ENCODE results near the gene TADA2B. TPM values are rescaled to one million over a fixed set of nuclear protein-coding genes. Genes with fewer than 3 reads are reported as not detected.

The TADA2B gene
- total and polyA plus RNA-seq, 2 of the 4 experiments (the other 2 are of a cell fraction) = 6.1 to 8.6 TPM

- peaks cover 6% of the 10 kb centered on the region; the same call in 1 of the 2 replicates for H3K4me1 ChIP-seq (ENCODE audit: control insufficient read depth, insufficient read depth, low read length)
- peak overlapping the region; percentile 27; the same call in 1 of the 2 replicates for H3K27ac ChIP-seq (ENCODE audit: insufficient read depth, low read length)
- peak overlapping the region; percentile 88 for H2AFZ ChIP-seq (replicated peaks; ENCODE audit: low read length, poor library complexity)
- H3K56ac ChIP-seq (ENCODE audit: extremely low read depth, insufficient read depth, low read length) = no peak overlapping the region
- H2AK9ac ChIP-seq (replicated peaks; ENCODE audit: low read depth, low read length, poor library complexity) = peak overlapping the region; percentile 53
- H3K18ac ChIP-seq (ENCODE audit: low read depth, low read length) = peak overlapping the region; percentile 46; the same call in 1 of the 2 replicates
- DNase-seq (peak; percentile 35), ATAC-seq (ENCODE audit: low read depth) (peak; percentile 96)
- no peaks in the 10 kb centered on the region for H3K9me3 ChIP-seq (ENCODE audit: control insufficient read depth, insufficient read depth, low read length)
- ChIA-PET POLR2A (ENCODE audit: unreplicated experiment) (no interaction called here), CTCF (interaction anchor here (0.7 to 1.2 kb wide), 4 partner anchors 9 to 849 kb away, joined by 3 read pairs; no protein-coding TSS in a partner anchor)
- H3K4me2 ChIP-seq (ENCODE audit: low read depth, low read length) = peak overlapping the region; percentile 93
- H4K91ac ChIP-seq (ENCODE audit: insufficient read depth, low read depth, low read length) = 0 out of 2 replicates have a peak overlapping the region, but pooled peaks have one; percentile 36
- H3K36me3 ChIP-seq (ENCODE audit: control insufficient read depth, insufficient read depth, low read length) = no peaks in the 10 kb centered on the region
- peak overlapping the region; percentile 73 for H3K9ac ChIP-seq (ENCODE audit: low read depth, low read length)
- H2AK5ac ChIP-seq (ENCODE audit: low read depth, low read length) = peak overlapping the region; percentile 18; the same call in 1 of the 2 replicates
- TF ChIP-seq MAZ (IDR thresholded peaks at IDR 0.05; ENCODE audit: borderline replicate concordance, low read depth, low read length) (no peak), MXI1 (IDR thresholded peaks at IDR 0.05; ENCODE audit: borderline replicate concordance, low read depth, low read length) (no peak), MAFK (IDR thresholded peaks at IDR 0.05; ENCODE audit: low read depth, low read length) (no peak), NFE2L2 (IDR thresholded peaks at IDR 0.05; ENCODE audit: low read depth, low read length) (no peak), RCOR1 (IDR thresholded peaks at IDR 0.05; ENCODE audit: insufficient replicate concordance, low read length) (no peak), RFX5 (IDR thresholded peaks at IDR 0.05; ENCODE audit: low read depth, low read length) (no peak), BHLHE40 (IDR thresholded peaks at IDR 0.05; ENCODE audit: low read depth, low read length) (no peak), CHD1 (IDR thresholded peaks at IDR 0.05; ENCODE audit: low read depth, low read length) (no peak), CEBPB (IDR thresholded peaks at IDR 0.05; ENCODE audit: low read depth, low read length) (no peak), CTCF (conservative IDR thresholded peaks at IDR 0.05; ENCODE audit: low read depth, low read length) (no peak), RAD21 (IDR thresholded peaks at IDR 0.05; ENCODE audit: low read length) (no peak)
- TF ChIP-seq, protein P1, sequence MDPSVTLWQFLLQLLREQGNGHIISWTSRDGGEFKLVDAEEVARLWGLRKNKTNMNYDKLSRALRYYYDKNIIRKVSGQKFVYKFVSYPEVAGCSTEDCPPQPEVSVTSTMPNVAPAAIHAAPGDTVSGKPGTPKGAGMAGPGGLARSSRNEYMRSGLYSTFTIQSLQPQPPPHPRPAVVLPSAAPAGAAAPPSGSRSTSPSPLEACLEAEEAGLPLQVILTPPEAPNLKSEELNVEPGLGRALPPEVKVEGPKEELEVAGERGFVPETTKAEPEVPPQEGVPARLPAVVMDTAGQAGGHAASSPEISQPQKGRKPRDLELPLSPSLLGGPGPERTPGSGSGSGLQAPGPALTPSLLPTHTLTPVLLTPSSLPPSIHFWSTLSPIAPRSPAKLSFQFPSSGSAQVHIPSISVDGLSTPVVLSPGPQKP (IDR thresholded peaks at IDR 0.05; ENCODE audit: borderline replicate concordance, low read depth, low read length) = no peak
- no peak overlapping the region for H2BK120ac ChIP-seq (ENCODE audit: low read depth, low read length)
- H2BK5ac ChIP-seq (ENCODE audit: low read depth, low read length, poor library complexity, severe bottlenecking) = no peak overlapping the region
- H3K4me3 ChIP-seq (ENCODE audit: insufficient read depth, low read depth, low read length) = peak overlapping the region; percentile 81
- BruUV-seq (replicated peaks) = no TSS peak
- peak overlapping the region; percentile 12; the same call in 1 of the 2 replicates for H3K14ac ChIP-seq (replicated peaks; ENCODE audit: low read depth, low read length)
- peaks cover 4% of the 10 kb centered on the region; the same call in 1 of the 2 replicates for H4K20me1 ChIP-seq (ENCODE audit: insufficient read depth, low read length)
- 0 out of 2 replicates have a peak overlapping the region, but pooled peaks have one; percentile 56 for H3K4ac ChIP-seq (ENCODE audit: low read depth, low read length)
- H3K27me3 ChIP-seq (ENCODE audit: control insufficient read depth, insufficient read depth, low read length) = peaks cover 12% of the 10 kb centered on the region
- peak overlapping the region; percentile 57 to 71 for H4K8ac ChIP-seq (ENCODE audit: low read depth in 2 of 2, low read length in 2 of 2)
- no peaks in the 10 kb centered on the region for H3K79me1 ChIP-seq (ENCODE audit: low read depth in 1 of 2, low read length in 2 of 2)
- H4K5ac ChIP-seq (ENCODE audit: low read depth, low read length) = no peak overlapping the region; the same call in 1 of the 2 replicates
- intact Hi-C loops (cut with micrococcal nuclease) = loop anchor here (1.0 to 5.0 kb wide), 2 partner anchors 22 to 89 kb away; partner anchors contain the start of gene SORCS2
- H2BK20ac ChIP-seq (ENCODE audit: low read depth, low read length) = no peak overlapping the region
- dilution Hi-C loops (cut with HindIII; ENCODE audit: low sequenced_read_pairs, unreplicated experiment) = no loop called here
- H2BK15ac ChIP-seq (ENCODE audit: low read depth, low read length) = no peak overlapping the region
- H3K9me1 ChIP-seq (ENCODE audit: insufficient read depth, low read length) = peaks cover 7% of the 10 kb centered on the region; the same call in 1 of the 2 replicates
- 0% methylated on average over 6 of the region's 35 CpGs; no CpG with 5 or more reads in 1 of the 2 experiments for WGBS, 2 experiments (ENCODE audit: extremely low coverage in 2 of 2, insufficient read length in 1 of 2)
- H3K23ac ChIP-seq (ENCODE audit: low read depth, low read length) = no peak overlapping the region
- in situ Hi-C loops (cut with MboI; ENCODE audit: low sequenced_read_pairs) = no loop called here
These were observed 59.9 kb downstream of the TADA2B start for GRCh38 chr4:7103031-7103606.

All from IMR-90 (cell line).